ENCODE measurements around the gene C3orf22. TPM values are rescaled to one million over a fixed set of nuclear protein-coding genes. Genes with fewer than 3 reads are reported as not detected.

The C3orf22 gene
- total RNA-seq, 1 donor from 2014 or later, result not detected

DNA sequence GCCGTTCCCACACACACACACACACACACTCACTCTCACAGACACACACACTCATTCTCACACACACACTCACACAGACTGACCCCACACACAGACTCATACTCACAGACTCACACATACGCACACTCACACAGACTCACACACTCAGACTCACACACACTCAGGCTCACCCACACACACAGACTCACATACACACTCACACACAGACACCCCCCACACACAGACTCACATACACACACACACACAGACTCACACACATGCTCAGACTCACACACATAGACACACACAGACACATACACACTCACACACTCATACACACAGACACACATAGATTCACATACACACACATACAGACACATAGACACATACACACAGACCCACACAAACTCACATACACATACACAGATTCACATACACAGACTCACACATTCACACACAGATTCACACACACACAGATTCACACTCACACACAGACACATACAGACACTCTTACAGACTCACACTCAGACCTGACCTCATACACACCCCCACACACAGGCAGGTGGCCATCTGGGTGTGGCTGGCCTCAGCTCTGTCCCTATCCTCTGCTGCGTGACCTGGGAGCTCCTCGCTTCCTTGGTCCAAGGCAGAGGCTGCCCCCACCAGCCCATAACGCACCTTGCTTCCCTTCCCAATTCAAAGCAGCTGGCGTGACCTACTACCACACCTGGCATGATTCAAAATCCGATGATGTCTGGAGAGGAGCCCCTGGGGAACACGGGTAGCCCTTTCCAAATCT is 1.9 kb downstream of the C3orf22 start:
- DNase-seq, result no peak

DNA sequence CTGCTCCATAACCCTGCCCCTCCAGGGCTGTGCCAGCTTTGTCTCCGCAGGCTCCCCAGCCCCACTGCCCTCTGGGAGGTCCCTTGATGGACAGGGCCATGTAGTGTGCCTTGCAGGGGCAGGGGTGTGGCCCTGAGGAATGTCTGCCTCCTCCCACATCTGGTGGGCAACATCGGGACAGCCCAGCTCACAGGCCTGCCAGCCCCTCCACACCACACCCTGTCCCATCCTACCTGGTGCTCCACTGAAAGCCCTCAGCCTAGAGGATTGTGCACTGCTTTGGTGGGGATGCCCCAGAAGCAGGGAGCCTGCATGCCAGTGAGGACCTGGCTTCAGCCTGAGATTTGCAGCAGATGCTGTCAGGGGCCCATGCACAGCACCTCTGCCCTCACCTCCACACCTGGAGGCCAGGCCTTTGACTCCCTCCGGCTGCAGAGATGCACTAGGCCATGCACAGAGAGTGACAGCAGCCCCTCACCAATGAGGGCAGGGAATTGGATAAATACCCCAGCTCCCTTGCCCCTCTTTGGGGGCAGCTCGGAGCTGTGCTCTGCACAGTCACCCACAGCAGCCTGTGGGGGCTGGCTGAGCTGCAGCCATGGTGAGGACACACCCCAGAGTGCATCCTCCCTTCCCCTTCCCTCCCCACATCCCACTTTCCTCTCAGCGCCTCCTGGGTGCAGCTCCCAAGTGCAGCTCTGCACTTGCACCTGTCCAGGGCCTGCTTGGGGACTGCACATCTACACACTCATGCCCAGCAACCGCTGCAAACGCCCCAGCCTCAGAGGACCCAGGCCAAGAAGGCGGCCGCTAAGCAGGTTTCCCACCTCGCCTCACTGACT is 2.7 kb downstream of the C3orf22 start:
- no peak for DNase-seq

DNA sequence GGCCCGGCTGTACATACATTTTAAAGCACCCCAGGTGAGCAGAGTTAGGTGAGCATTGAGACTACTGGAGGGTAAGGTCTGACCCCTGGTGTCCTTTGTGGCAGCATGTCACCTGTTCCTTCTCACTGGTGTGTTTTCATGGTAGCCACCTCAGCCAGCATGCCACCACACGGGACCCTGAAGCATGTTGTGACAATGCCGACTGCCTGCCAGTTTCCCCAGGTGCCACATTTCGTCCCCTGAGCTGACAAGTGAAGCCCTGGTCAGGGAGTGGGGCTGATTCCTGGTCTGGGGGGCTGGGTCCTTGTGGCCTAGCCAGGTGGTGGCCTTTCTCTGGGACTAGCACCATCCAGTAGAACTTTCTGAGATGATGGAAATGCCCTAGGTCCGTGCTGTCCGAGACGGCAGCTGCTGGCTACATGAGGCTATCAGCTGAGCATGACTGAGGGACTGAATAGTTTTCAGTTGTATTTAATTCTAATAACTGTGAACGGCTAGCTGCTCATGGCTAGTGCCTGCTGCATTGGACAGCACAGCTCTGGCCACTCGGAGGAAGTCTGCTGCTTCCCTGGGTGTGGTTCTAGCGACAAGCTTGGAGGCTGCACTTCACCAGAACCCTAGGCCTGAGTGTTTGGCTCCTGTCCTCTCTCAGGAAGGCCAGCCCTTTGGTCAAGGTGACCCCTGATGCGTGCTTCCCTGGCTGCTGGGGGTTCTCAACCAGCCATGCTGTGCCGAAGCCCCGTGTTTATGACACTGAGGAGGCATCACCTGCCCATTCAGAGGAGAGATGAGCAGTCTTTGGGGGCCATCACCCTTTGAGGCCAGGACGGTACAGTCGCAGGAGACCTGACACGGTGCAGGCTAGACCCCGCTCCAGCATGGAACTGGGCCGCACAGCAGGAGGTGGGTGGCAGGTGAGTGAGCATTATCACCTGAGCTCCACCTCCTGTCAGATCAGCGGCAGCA is 3.9 kb downstream of the C3orf22 start:
- DNase-seq, result no peak

DNA sequence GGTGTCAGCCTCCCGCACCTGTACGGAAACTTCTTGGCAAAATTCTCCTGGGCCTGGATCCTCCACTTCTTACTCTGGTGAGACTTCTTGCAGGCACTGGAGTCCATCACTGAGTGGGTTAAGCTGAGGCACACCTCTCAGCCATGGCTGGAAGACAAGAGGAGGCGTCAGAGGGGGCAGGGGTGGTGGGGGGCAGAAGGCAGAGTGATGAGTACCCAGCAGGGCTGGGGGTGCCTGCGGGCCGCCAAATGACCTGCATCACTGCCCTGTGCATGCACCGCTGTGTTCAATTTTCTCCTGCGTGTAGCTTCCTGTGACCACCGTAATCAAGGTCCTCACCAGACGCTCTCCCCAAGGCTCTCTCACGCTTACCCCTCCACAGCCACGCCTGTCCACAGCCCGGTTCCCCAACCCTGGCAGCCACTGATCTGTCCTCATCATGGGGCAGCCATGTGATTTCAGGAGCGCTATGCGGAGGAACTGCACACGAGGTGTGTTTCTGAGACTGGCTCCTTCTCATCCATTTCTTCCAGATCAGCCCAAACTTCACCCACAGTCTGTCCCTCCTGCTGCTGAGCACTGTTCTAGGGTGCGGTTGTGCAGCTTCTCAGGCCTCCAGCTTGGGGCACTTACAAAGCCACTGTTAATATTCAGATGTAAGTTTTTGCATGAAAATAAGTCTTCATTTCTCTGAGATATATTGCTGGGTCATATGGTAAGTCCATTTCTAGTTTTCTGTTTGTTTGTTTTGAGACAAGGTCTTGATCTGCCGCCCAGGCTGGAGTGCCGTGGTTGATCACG is 5.2 kb downstream of the C3orf22 start:
- DNase-seq, result no peak

DNA sequence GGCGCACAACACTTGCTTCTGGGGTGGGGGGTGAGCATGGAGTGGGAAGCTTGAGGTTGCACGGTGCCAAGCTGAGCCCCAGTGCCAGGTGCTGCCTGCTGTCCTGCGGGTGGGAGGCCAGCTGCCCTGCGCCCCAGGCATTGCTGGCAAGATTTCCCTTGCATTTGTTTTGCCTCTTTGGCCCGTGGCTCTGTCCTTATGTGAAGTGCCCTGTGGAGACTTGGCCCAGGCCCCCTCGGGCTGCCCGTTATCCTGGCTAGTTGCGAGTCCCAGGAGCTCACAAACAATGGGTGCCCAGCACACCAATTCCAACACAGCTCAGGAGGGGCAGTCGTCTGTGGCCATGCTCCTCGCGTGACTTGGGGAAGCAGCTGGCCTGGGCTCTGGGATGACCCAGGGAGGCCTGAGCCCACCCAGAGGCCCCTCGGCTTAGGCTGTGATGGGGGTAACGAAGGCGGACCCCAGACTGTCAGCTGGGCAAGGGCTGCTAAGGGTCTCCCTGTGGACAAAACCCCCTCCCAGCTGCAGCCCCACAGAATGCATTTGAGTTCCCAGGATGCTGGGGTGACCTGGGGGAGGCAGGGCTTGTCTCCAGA is 5.9 kb downstream of the C3orf22 start:
- no peak for DNase-seq

DNA sequence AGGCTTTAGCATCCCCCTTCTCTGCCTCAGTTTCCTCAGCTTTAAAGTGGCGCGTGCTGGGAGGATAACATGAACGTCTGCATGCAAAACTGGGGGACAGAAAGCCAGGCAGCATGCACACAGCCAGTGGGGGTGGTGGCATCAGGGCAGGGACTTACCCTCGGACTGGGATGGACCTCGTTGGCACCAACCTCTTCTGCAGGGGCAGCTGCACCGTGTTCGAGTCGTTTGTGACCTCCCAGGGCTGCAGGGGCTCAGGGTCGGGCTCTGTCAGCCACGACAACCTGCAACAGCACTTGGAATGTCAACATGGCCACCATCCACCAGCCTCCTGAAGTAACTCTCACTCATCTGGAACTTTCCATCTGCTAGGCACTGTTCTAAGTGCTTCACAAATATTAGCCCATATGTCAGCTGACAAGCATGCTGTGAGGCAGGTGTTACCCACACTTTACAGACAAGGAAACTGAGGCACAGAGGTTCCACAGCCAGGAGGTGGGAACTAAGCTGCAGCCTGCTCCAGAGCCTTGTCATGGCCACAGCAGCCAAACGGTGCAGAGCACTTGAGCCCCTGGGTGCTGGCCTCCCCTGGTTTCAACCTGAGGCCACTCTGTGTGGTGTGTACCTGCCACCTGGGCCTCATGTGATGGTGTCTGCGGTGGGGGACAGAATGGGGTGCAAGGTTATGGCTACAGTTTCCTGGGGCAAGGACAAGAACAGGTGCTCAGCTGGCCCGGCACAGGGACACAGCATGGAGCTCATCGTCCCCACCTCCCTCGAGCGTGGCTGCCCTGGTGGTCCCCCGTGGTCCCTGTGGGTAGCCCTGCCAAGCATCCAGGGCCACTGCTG is 6.7 kb downstream of the C3orf22 start:
- DNase-seq, result no peak

DNA sequence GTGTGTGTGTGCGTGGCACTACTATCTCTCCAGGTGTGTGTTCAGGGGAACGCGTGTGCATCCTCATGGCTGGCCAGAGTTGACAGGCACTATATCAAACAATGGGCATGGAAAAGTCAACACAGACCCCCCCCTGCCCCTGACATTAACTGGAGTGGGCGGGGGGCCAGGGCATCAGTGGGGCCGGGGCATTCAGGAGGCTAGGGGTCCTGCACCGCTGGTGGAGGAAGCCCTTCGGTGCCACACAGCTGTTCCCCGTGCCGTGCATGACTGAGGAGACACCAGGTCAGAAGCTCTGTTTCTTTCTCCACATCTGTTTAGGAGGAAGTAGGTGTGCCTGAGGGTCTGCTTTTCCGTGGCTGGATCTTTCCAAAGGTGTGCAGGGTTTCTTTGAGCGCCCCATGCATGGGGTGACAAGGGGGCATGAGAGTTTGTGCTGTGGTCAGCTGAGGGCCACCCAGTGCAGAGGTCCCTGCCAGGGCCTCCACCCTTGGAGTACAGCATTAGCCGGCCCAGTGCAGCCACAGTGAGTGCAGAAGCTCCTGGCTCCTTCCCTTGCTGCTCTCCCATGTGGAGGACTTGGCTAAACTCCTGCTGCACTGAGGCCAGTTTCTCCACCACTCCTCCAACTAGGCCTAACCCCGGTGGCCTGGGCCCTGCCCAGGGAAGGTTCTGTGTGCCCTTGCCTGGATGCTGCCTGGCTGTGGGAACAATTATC is 7.5 kb downstream of the C3orf22 start:
- DNase-seq, result no peak

DNA sequence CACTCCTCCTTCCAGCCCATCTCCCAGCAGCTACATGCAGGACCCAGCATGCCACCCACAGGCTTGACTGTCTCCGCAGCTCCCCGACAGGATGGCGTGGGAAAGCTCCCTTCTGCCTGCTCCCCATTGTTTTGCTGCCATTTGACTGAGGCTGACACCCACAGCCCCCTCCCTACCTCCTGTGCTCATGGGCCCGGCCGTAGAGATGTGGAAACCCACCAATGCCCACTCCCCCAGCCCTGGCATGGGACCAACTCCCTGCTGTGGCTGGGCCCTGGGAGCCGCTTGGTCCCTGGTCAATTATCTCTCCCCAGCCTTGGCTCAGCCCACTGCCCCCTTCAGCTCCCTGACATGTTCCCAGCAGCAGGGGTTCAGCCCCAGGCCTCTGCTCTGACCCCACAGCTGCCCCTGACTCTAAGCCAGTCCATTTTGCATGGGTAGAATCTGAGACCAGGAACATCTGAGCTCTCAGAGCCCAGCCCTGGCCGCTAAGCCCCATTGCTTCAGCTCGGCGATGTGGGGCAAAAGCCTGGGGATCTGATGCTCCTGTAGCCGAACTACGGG is 8.2 kb downstream of the C3orf22 start:
- no peak for DNase-seq

DNA sequence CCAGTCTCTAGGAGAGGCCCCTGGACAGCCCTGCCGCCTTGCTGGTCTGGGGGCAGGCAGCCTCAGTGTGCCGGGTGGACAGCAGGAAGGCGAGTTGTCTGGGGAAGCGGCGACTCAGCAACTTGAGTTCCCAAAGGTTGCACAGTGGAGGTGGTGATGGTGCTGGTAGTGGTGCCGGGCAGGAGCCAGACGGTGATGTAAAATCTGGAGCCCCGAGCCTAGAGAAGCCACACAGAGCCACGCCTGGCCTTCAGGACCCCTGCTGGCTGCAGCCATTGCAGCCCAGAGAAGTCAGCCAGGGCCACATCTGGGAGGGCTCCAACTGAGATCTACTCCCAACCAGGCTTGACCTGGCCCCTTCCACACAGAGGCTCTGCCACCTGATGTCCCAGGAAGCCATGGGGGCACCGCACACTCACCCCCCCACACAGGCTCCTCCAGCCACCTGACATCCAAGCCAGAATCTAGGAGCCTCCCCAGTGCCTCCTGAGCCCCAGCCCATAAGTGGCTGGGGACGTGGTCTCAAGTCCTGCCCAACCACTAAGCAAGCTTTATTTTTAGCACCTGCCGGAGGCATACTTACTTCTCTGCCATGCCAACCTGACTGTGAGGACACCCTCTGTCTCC is 8.8 kb downstream of the C3orf22 start:
- DNase-seq, result no peak

DNA sequence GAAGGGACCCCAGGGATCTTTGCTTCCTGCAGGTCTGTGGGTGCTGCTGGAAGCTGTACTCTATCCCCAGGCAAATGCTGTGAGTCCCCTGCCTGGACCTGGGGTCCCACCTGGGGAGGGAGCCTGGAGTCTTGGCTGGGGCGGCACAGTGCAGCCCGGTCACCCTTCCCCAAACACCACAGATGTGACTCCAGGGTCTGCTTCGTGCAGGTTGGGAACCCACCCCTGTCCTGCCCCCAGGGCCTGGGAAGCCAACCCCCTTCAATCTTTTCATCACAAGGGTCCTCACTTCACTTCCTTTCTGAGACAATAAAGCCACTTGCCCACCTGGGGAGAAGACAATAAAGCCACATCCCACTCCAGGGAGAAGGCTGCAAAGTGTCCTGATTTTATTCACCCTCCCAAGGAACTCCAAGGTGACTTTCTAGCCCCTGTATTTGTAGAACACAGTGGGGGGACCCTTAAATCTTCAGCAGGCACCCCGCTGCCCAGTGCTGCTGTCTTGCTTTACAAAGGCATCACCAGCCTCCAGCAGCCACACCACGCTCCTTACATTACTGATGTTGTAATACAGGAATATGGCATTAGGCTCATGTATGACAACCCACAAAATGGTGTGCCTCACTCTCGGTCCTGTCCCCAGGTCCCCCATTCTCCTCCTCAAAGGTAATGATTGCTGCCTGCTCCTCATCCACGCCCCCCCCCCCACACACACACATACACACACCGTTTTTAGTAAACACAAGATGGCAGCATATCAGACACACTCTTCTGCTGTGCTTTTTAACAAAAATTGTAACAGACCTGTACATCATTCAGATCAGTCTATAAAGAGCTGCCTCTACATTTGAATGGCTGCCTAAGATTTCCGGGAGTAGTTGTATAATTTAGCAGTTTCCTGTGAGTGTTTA is 9.9 kb downstream of the C3orf22 start:
- no peak for DNase-seq

DNA sequence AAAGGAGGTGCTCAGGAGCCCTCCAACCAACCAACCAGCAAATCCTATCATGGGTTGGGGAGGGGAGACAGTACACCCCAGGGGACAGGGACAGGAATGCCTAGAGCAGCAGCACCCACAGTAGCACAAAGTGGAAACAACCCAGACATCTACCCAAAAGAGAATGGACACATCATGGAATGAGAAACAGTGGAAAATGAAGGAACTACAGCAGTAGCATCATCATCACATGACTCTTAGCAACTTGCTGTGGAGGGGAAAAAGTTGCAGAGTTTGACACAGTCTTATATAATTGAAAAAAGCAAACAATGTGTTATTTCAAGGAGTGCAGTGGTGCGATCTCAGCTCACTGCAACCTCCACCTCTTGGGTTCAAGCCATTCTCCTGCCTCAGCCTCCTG is 11.0 kb downstream of the C3orf22 start:
- no peak for DNase-seq

DNA sequence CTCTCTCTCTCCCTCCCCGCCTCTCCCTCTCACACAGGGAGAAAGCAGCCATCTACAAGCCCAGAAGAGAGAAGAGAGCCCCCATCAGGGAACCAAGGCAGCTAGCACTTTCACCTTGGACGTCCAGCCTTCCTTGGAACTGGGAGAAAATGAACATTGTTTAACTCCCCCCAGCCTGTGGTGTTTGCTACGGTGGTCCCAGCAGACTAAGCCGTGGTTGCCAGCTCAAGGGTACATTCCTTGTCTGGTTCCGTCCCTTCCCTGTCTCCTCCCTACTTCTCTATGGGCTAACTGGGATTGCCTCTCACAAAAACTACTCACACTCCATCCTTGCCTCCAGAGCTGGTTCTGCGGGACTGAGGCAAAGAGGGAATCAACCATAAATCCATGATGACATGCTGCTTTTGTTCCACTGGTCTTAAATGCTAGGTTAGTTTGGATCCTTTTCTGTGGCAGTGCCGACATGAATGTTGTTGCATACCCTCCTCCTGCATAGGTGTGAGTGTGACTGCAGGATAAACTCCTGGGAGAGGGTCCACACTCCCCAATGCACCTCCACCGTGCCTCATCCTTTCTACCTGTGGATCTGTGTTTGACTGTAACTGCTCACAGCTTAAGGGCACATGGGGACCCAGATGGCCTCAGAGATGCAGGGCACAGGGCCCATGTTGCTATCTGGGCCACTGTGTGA is 12.0 kb downstream of the C3orf22 start:
- DNase-seq, result no peak

DNA sequence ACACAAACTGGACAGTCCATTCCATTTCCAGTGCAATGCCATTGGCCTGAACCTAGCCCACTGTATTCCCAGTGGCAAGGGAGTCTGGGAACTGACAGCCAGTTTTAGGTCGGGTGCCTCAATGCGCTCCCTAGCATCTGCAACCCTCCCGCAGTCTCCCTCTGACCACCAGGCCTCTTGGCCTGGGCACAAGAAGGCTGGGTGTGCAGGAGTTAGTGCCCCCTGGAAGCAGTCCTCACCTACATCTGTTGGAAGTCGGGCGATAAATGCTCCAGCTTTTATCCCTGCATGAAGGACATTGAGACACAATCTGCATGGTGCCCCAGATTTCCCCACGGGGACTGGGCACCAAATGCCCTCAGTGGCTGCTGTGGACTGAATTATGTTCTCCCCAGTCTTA is 12.7 kb downstream of the C3orf22 start:
- no peak for DNase-seq

DNA sequence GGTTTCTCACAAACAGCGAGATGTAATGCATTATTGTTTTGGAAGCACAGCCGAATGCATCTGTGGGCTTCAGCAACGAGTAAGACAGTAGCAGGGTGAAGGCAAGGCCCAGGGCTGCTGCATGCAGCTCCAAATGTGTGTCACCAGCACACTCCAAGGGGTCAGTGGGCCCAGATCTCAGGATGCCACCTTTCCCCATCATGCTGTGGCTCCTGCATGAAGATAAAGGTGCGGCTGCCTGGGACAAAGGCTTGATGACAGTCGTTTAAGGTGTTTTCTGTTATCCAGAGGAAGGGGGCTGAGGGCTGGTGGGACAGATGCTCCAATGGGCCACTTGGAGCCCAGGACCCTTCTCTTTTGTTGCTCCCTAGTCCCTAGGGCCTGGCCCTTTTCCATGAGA is 13.2 kb downstream of the C3orf22 start:
- DNase-seq, result no peak

DNA sequence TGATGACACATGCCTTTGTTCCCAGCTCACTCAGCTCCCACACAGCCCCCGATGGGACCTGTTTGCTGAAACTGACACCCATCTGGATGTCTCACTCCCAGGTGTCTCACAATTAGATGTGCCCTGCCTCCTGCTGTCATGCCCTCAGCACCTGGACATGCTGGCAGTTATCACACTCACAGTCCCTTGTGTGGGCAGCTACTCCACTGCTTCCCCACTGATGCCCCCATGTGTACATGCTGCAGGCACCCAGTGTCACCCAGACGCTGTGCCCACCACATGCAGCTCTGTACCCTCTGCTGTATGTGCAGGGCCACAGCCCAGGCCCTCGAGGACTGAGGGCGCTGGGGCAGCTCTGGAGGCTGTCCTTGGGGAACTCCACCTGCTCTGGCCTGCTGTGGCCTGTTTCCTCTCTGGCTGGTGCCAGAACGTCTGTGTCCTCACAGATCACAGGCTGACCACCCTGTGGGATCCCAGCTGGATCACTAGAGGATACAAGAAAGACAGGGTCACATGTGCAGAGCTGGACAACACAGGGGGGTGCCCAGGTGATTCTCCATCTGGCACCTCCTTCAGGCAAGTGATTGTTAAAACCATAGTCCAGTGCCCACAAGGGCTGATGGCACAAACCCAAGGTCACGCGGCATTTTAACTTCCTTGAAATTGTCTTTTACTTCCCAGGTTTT is 14.0 kb downstream of the C3orf22 start:
- DNase-seq, result no peak

DNA sequence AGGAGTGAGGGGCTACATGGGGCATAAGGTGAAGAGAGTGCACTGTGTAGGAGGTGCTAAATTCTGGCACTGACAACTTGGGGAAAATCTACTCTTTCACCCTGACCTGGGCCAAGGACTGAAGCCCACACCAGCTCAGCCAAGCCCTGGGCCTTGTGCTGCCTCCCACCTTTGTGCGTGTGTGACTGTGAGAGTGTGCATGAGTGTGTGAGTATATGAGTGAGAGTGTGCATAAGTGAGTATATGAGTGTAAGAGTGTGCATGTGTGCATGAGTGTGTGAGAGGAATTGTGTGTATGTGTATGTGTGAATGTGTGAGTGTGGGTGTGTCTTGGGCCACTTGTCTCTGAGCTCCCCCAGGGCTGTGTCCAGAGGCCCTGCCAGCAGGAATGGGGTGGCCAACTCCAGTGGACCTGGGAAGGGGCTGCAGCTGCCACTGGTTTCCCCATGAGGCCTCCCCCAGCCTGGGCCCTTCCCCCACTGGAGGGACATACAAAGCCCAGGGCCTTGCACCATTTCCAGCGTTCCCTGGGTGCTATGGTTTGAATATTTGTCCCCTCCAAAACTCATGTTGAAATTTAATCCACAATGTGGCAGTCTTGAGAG is 15.2 kb downstream of the C3orf22 start:
- no peak for DNase-seq

Data from dermis blood vessel endothelial cell (primary cell).